H1 (cell line): Measurements from ENCODE around the gene TIAL1.

ENCODE experiments used
- CTCF ChIP-seq, 3 experiments: IDR thresholded peaks; 1 replicate in 2 of 3; 2 replicates in 1 of 3; pipeline versions ENCODE4 v1.5.1 to v1.6.1; 2011; ENCODE audit warnings: low read length in 3 of 3, mild to moderate bottlenecking in 3 of 3, inconsistent platforms in 2 of 3, low read depth in 1 of 3, moderate library complexity in 1 of 3; ENCODE audit not compliant: insufficient read depth in 1 of 3; ENCODE audit errors: control extremely low read depth in 1 of 3
- PHF8 ChIP-seq: fragments of 200-600 bp; sonication (generic); conservative IDR thresholded peaks from 2 replicates; pipeline ENCODE4 v1.7.1; 2012; ENCODE audit warnings: low read depth, mild to moderate bottlenecking, inconsistent platforms, low read length, moderate library complexity
- POLR2A ChIP-seq, 2 experiments: IDR thresholded peaks; 1 replicate in 1 of 2; 2 replicates in 1 of 2; pipeline ENCODE4 v1.6.1; 2011; ENCODE audit warnings: low read depth in 2 of 2, low read length in 2 of 2, mild to moderate bottlenecking in 2 of 2; ENCODE audit errors: control extremely low read depth in 1 of 2
- RAD21 ChIP-seq, 2 experiments: IDR thresholded peaks in 1 of 2; conservative IDR thresholded peaks in 1 of 2; 2 replicates each; pipeline ENCODE4 v1.6.1; 2011; ENCODE audit warnings: low read depth in 2 of 2, low read length in 2 of 2, improper control_type of control experiment in 1 of 2, inconsistent platforms in 1 of 2, mild to moderate bottlenecking in 1 of 2, moderate library complexity in 1 of 2
- SIN3A ChIP-seq, 2 experiments: IDR thresholded peaks in 1 of 2; conservative IDR thresholded peaks in 1 of 2; 2 replicates each; pipeline ENCODE4 v1.6.1; 2011 to 2012; ENCODE audit warnings: low read length in 2 of 2, improper control_type of control experiment in 1 of 2, low read depth in 1 of 2, mild to moderate bottlenecking in 1 of 2
- SP2 ChIP-seq: IDR thresholded peaks from 2 replicates; pipeline ENCODE4 v1.6.1; 2012; ENCODE audit warnings: mild to moderate bottlenecking, low read length, inconsistent platforms
- SP4 ChIP-seq: IDR thresholded peaks from 2 replicates; pipeline ENCODE4 v1.6.1; 2012; ENCODE audit warnings: low read length, inconsistent platforms
- ZNF274 ChIP-seq: IDR thresholded peaks from 2 replicates; pipeline ENCODE4 v1.7.0; 2012; ENCODE audit warnings: low read length, borderline replicate concordance; ENCODE audit errors: extremely low read depth

- no peak for TF ChIP-seq SP4
- TF ChIP-seq ZNF274, result no peak
- TF ChIP-seq PHF8, result no peak
- no peak for TF ChIP-seq SP2
- TF ChIP-seq RAD21 (IDR thresholded peaks at IDR 0.05 in 1 of 2, conservative IDR thresholded peaks at IDR 0.05 in 1 of 2; ENCODE audit: low read depth in 2 of 2, low read length in 2 of 2), result no peak
- TF ChIP-seq CTCF (IDR thresholded peaks at IDR 0.05; ENCODE audit: control extremely low read depth in 1 of 3, insufficient read depth in 1 of 3, low read depth in 1 of 3, low read length in 3 of 3), result no peak
- no peak for TF ChIP-seq POLR2A (IDR thresholded peaks at IDR 0.05; ENCODE audit: control extremely low read depth in 1 of 2, low read depth in 2 of 2, low read length in 2 of 2)
- no peak for TF ChIP-seq SIN3A (conservative IDR thresholded peaks at IDR 0.05 in 1 of 2, IDR thresholded peaks at IDR 0.05 in 1 of 2; ENCODE audit: low read depth in 1 of 2, low read length in 2 of 2)
Observed at GRCh38 chr10:119642556-119643111, 45.9 kb upstream of the TIAL1 start.
